ENCODE data around the gene MED20.

The MED20 gene

DNA sequence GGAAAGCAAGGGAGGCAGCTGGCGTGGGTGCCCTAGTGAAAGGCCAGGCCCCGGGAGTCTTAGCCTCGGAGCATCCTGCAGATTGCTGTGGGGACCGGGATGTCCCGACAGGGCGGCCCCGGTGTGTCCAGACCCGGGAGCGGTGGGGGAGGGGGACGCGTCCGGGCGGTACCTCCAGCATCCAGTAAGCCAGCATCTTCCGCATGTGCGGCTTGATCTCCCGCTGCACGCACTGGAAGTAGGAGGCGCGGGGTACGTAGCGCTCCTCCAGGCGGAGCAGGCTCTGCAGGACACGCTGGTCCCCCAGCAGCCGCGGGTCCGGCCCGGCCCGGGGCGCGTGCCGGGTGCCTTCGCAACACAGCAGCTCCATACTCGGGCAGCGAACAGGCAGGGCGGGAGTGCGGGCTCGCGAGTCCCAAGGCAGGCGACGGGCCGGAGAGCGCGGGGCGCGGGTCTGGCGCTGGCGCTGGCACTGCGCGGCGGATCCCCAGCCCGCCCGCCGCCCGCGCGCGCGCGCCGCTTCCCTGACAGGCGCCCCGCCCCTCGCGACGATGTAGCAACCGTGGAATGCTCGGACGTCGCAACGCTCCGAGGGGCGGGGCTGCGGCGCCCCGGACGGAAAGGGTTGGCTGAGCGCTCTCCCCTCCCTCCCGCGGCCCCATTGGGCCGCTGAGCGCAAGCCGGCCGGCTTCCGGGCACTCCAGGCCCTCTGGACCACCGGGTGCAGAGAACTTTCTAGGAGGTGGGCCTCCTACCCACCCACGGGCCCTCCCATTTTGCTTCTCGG lies 20.5 kb upstream of the MED20 start, which contains the start of gene CCND3:
Gene CCND3, minus strand, starts transcription at position 529 of the 787 bp plus-strand sequence. Its CDS starts 159 bp downstream, at position 370.
- in situ Hi-C loops (cut with HindIII; ENCODE audit: low sequenced_read_pairs): no loop called here

DNA sequence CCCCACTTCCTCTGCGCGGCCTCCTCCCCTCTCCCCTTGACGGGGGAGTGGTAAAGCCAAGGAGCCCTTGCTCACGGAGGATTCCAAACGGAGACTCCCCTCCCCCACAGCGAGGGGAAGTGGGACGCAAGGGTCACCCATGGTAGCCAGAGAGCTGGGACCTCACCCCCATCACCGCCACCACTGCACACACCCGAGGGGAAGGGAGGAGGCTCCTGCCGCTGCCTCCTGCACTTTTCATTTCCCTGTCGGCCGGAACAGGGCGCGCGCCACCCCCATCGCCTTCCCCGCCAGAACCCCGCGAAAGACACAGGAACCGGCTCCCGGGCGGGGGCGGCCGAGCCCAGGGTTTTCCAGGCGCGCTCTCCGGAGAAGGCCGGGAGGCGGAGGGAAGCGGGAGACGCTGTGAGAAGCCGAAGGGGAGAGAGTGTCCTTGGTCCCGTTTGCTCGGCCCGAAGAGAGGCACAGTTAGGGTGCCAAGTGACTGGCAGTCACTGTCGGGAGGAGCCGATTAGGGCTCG lies 19.9 kb upstream of the MED20 start:
- in situ Hi-C loops (cut with HindIII; ENCODE audit: low sequenced_read_pairs): no loop called here

DNA sequence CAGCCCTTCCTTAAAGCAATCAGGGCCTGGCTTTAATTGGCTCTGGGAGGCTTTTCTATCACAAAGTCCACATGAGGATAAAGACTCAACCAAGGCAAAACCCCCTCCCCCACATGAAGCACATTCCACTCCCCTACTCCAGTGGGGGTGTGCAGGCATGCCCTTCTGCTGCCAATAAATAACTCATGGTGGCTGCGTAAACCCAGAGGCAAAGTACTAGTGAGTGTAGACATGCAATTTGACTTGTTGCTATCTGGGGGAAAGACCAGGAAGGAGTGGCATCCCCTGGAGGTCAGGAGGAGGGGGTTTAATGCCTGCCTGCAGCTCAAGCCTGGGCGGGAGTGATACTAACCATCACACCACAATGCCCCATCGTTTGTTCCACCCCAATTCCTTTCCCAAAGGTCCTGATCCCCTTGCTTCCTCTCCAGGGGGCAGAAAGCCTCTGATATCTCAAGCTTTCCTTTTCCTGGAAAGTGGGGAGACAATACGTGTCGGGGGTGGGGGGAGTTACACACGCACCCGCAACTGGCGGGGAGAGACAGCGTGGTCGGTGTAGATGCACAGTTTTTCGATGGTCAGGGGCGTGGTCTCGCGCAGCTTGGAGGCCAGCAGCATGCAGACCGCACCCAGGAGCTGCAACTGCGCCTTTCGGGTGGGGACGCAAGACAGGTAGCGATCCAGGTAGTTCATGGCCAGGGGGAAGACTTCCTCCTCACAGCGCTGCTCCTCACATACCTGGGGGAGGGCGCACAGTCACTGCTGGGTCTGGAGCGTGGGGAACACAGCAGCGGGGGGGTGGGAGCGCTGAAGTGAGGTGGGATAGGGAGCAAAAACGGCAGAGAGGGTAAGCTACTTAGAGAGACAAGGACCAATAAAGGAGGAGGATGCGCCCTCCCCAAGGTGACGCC lies 19.2 kb upstream of the MED20 start:
- in situ Hi-C loops (cut with HindIII; ENCODE audit: low sequenced_read_pairs): no loop called here

DNA sequence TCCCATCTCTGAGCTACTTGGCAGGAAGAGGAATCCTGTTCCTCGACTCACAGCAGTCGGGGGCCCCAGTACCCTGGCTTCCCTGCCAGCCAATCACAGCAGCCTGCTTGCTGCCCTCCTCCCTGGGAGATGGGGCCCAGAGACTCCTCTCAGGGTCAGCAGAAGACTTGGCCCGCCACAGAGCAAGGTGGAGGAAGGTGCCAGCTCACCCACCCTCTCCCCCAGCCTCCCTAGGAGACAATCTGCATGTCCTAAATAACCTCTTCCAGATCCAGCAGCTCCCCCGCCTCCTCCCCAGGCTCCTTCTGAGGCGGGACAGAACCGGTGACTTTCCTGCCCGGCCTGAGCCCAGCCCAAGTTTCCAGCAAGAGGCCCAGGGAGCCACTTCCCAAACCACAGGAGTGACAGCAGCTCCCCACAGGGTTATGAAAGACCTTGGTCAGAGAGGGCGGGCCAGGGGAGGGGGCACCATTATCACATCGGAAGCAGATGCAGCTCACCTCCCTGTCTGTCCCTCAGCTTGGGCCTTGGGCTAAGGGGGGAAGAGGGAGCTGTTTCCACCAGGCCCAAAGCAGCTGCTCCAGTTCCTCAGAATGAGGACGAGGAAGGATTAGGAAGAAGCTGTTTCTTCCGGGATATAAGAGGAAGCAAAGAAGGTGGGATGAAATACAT lies 18.4 kb upstream of the MED20 start:
- in situ Hi-C loops (cut with HindIII; ENCODE audit: low sequenced_read_pairs): no loop called here

DNA sequence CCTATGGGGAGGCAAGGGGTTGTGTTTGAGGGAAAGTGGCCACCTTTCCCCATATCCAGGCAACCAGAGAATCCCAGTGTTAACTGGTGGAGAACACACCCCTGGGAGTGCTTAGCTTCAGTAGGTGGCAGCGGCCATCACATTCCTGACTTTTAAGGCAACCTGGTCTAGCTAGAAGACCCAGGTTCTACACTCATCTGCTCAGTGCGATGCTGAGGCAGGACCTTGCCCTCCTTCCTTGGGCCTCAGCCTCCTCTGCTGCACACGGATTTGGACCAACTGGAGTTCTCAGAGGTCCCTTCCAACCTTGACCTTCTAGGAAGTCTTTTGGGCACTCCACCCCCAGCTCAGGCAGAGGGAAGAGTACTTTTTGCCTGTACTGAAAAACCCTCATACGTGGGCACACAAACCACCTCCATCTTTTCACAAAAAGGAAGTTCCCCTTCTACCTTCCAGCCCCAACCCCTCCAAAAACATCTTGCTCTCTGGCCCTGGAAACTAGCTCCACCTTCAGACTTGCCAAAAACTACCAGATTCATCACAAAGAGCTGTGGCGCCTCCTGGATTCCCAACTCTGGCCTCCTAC lies 17.7 kb upstream of the MED20 start:
- in situ Hi-C loops (cut with HindIII; ENCODE audit: low sequenced_read_pairs): no loop called here

DNA sequence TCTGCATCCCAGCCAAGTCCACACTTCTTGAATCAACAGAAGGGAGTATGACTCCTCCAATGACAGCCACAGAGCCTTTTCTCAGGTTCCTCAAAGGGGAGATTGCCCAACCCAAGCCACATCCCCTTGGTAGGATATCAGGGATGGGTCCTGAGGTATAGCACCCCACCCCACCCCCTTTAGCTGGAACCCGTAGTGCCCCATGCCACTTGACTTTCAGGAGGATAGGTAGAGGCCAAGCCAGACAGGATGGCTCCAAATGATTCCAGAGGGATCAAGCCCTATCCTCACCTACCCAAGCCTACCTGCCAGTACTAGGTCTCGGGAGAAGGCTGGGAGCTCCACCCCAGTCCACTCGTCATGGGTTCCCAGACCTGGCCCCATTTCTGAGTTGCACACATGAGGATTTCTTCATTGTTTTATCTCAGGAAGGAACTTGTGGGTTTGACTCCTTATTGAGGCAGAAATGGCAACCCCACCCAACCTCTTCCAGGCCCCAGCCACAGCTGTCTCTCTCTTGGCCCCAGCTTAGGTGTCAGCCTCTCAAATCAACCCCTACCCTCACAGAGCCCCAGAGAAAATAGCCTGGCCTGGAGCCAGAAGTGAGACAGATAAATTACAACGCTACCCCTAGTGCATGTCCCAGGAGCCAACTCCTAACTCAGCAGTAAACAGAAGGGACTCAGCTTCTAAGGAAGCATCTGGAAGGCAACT lies 17.1 kb upstream of the MED20 start:
- in situ Hi-C loops (cut with HindIII; ENCODE audit: low sequenced_read_pairs): no loop called here

DNA sequence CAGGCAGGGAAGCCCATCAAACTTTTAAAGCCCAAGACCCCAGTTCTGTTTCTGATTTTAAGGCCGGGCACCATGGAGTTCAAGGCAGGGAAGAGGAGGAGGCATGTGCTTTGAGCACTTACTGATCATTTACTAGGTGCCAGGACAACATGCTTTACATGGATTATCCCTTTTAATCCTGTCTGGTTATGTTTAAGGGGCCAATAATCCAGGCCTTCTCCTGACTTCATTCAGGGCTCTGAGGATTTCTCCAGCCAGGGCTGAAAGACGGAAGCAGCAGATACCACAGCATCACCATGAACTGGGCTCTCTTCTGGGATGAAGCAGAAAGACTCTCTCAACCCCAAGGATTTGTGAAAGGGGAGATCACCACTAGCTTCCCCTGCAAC lies 16.5 kb upstream of the MED20 start:
- in situ Hi-C loops (cut with HindIII; ENCODE audit: low sequenced_read_pairs): no loop called here

DNA sequence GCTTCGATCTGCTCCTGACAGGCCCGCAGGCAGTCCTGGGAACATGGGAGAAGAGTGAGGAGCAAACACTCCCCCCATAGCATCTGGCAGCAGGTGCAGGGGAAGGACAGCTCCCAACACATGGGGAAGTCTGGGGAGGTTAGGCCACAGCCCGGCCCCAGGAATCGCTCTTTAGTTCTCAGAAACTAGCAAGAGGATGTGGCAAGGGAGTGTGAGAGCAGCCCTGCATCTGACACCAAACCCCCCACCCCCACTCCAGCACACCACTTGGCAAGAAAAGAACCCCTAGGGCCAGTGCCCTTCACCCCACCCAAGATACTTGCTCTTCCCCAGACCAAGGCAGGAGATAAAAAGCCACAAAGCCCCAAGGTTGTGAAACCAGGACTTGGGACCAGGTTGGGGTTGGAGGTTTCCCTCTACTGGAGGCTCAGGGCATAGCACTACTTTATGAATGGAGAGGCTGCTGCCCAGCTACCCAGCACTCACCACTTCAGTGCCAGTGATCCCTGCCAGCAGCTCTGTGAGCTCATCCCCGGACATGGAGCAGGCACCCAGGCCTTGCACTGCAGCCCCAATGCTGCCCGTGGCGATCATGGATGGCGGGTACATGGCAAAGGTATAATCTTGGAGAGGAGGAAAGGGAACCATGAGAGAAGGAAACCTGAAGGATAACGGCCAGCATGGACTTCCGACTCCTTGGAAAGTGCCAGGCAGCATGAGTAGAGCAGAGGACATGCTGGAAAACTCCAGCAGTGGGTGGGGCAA lies 15.3 kb upstream of the MED20 start:
- in situ Hi-C loops (cut with HindIII; ENCODE audit: low sequenced_read_pairs): no loop called here

DNA sequence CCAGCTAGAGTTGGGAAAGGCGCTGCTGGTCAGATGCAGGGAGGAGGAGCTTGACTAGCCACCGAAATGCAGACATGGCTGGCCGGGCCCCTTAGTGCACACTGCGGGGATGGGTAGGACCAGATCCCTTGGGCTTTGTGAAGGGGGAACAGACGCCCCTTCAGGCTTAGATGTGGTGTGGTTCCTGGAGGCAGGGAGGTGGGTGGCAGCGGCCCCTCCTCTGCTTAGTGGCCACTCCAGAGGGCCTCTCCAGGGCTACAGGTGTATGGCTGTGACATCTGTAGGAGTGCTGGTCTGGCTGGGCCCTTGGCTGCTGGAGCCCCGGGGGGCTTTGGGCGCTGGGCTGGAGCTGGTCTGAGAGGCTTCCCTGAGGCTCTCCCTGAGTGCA lies 14.7 kb upstream of the MED20 start:
- in situ Hi-C loops (cut with HindIII; ENCODE audit: low sequenced_read_pairs): no loop called here

DNA sequence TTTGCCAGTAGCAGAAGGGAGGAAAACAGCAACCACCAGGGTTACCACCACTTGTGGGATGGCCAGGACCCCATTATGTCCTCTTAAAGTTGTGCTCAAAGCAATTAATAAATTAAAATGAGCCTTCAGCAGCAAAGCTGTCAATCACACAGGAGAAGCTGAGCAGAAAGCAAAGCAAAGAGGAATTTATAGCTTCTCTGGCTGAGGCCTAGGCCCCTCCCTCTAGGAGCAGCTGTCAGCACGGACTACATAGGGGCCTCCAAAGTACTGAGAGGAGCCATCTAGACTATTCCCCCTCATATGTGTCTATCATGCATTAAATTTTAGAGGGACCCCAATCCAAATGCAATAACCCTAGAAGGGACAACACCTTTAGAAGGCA lies 14.2 kb upstream of the MED20 start:
- in situ Hi-C loops (cut with HindIII; ENCODE audit: low sequenced_read_pairs): no loop called here

DNA sequence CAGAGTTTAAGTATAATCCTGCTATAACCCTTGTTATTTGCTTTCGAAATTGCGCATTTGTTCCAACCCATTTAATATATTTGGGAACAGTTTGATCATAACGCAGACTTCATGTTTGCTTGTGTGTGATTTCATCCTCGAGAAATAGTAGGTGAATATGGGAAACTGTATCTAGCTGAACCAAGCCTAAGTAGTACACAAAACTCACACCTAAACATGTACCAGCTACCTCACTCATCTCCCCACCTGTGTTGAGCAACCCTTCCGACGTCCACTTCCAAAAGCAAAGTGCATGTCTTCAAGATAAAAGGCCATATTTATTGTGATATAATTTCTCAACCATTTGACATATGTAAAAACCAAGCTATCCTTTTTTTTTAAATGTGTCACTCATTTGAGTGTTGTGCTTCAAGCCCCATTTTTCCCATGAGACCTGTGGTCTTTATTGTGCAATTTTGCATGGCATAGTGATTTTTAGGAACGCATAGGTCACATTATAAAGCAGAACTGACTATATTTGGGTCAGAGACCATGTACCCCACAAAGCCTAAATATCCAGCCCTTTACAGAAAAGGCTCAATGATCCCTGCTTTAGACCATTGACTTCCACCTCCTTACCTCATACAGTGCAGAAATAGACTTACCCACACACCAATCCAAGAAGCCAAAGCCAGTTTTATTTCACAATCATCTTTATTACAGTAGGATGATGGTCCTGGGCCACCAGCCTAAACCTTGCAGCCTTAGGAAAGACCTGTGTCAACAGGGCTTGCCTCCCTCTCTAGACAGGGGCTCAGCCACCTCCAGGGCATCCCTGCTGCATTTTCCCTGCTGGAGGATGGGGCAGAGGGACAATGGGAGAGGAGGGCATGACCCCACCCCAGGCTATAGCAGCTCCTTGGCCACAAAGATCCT lies 13.6 kb upstream of the MED20 start:
- in situ Hi-C loops (cut with HindIII; ENCODE audit: low sequenced_read_pairs): no loop called here

DNA sequence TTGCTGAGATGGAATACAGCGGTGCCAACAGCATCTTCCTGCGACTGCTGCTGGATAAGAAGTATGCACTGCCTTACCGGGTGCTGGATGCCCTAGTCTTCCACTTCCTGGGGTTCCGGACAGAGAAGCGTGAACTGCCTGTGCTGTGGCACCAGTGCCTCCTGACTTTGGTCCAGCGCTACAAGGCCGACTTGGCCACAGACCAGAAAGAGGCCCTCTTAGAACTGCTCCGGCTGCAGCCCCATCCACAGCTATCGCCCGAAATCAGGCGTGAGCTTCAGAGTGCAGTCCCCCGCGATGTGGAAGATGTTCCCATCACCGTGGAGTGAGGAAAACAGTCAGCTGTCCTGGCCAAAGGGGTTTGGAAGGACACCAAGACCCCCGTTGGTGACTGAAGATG lies 11.4 kb upstream of the MED20 start:
- in situ Hi-C loops (cut with HindIII; ENCODE audit: low sequenced_read_pairs): no loop called here

DNA sequence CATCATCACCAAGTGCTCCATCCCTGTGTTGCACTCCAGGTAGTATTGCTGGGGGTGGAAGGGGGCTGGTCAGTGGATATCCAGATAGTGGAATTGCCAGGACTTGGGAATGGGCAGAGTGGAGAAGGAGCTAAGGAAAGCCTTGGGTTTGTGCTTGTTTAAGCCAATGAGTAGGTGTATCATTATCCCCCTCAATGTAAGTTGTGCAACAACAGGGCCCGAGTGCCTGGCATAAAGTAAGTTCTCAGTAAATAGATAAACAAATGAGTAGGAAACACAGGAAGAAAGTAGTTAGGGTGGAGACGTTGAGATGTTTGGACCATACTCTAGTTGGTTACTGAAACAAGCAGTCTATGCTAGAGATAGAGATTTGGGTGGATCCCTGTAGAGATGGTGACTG lies 10.9 kb upstream of the MED20 start:
- in situ Hi-C loops (cut with HindIII; ENCODE audit: low sequenced_read_pairs): no loop called here

DNA sequence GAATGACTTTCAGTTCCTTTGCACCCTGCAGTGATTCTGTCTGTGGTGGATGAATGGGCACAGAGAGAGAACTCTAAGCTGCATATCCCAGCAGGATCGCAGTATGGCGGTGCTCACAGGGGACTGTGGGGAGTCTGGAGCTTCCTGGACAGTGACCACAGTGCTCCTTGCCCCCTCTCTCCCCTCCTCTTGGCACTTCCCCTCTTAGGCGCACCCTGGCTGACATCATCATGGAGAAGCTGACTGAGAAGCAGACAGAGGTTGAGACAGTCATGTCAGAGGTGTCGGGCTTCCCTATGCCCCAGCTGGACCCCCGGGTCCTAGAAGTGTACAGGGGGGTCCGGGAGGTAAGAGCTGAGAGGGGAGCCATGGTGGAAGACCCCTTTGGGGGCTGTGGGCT lies 9.0 kb upstream of the MED20 start:
- in situ Hi-C loops (cut with HindIII; ENCODE audit: low sequenced_read_pairs): no loop called here

DNA sequence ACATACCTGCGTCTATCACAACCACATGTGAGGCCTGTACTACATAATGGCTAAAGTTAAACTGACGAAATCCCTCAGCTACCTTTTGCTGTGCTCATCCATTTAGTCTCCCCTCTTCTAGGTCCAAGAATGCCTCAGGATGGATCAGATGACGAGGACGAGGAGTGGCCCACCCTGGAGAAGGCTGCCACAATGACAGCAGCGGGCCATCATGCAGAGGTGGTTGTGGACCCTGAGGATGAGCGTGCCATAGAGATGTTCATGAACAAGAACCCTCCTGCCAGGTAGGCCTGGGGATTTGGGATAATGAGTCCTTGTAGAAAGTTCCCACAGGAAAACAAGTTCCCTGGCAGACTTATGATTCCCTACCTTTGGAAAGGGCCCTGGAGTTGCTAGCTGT lies 6.3 kb upstream of the MED20 start:
- in situ Hi-C loops (cut with HindIII; ENCODE audit: low sequenced_read_pairs): no loop called here

DNA sequence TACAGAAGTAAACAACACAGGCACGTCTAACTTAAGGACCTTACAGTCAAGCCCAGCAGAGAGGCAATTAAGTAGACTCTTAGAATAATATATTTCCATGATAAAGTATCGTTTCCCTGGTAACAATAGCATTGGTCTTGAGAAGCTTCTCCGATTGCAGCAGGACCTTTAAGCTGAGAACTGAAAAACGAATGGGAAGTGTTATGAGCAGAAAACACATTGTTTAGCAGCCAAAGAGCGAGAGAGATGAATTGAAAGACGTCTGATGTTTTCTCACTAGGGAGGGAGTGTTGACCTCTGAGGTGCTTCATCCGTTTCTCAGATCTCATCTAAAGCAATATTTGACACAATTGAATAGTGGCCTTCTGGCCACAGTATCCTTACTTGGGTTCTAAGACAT lies 1.2 kb upstream of the MED20 start:
- in situ Hi-C loops (cut with HindIII; ENCODE audit: low sequenced_read_pairs): no loop called here

DNA sequence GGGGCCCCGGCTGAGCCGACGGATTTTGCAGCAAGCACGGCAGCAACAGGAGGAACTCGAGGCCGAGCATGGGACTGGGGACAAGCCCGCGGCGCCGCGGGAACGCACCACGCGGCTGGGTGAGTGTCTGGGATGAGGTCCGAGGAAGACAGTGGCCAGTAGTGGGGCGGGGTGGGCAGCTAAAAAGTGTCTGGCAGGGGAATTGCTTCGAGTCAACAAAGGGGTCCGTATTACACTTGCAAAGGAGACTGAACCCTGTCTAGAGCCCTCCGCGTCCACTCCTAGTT lies 716 bp upstream of the MED20 start:
- in situ Hi-C loops (cut with HindIII; ENCODE audit: low sequenced_read_pairs): no loop called here

DNA sequence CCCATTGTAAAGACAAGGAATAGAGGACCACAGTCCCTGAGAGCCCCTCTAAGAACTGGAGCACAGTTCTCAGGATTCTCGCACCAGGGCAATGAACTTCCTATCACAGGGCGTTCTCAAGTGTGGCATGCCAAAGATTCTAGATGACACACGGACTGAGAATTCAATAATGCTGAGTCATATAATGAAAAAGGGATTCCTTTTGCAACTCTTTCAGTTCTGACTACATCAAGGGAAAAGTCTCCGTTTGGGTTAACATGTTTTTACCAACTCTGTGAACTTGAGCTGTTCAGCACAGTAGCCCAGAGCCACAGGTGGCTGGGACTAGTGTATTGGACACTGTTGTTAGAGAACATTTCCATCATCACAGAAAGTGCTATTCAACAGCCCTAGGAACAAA lies 3.4 kb downstream of the MED20 start:
- in situ Hi-C loops (cut with HindIII; ENCODE audit: low sequenced_read_pairs): no loop called here
